Limb (tissue), 2 donors: ENCODE measurements around the gene OR2T27.
"Not testable (repeated sequence)": the region's sequence is repeated elsewhere in the genome, so short reads cannot be mapped to it uniquely, and the experiment has no call there.

Source experiments
- DNase-seq, 2 donors: peaks; one replicate each; pipeline ENCODE4 v3.0.0-alpha.2; 2016; ENCODE audit errors: extremely low spot score in 2 of 2

The OR2T27 gene

DNA sequence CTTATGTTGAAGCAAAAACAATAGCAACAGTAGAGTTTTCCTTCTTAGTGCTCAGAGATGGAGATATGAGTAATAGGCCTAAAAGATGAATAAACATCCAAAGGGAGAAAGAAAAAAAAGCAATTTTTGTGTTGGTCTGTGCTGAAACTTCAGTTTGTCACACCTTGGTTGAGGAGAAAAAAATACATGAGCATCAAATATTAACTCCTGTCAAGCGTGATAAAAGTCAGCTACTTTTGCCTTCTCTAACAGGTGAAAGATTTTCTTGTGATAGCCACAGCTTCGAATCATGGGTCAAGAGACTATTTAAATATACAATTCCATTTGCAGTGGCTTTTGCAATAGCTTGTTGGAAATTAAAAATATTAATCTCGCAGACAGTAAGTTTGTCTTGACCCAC, 14.4 kb downstream of the OR2T27 start:
- not testable (repeated sequence) for DNase-seq

DNA sequence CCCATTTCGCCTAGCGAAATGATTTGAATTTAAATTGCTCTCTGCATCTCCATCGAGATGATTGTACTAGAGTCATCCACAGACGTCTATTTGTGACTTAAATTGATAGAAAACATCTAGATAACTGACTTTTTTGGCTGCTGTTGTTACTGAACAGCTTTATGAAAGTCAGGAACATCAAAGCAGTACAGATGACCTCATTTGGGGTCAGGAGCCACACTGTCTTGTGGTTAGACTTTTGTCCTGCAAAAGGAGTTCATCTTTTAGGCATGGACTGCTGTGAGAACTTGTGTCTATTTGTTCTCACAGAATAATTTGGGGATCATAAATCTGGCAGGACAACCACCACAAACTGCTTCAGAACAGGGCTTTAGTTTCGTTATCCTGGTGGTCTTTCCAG, 15.7 kb downstream of the OR2T27 start:
- DNase-seq, result not testable (repeated sequence)

DNA sequence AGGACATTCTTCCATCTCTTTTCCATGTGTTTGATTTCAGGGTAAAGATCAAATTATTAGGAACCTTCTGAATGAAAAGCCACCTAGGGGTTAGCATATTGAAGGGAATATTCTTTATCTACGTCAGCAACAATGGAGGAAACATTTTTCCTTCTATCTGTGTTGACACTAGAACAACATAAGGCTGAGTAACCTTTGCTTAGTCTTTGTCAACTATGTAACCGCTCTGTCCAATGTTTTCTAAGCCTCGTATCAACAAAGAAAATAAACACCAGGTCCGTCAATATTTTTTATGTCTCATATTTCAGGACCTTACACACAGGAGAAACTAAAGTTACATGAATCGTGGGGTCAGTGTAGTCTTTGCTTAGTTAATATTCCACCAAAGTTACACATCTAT, 18.7 kb downstream of the OR2T27 start:
- DNase-seq, result not testable (repeated sequence)

DNA sequence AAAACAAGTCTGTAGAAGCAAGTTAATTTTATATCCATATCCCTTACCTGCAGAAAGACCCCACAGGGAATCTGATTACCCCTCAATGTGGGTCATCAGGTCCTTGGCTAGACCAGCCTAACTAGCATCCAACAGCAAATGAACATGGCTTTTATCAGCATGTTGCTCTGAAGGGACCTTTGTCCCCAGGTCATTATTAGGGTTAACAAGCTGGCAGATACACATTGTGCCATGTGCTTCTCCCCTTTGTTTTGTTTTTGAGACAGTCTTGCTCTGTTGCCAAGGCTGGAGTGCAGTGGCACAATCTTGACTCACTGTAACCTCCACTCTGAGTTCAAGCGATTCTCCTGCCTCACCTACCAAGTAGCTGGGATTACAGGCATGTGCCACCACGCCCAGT, 20.3 kb downstream of the OR2T27 start, which contains the start of gene OR2T11:
Gene OR2T11, minus strand, starts transcription at position 101 of the 400 bp plus-strand sequence. CDS start 7,963 bp downstream, outside the sequence.
- not testable (repeated sequence) for DNase-seq

DNA sequence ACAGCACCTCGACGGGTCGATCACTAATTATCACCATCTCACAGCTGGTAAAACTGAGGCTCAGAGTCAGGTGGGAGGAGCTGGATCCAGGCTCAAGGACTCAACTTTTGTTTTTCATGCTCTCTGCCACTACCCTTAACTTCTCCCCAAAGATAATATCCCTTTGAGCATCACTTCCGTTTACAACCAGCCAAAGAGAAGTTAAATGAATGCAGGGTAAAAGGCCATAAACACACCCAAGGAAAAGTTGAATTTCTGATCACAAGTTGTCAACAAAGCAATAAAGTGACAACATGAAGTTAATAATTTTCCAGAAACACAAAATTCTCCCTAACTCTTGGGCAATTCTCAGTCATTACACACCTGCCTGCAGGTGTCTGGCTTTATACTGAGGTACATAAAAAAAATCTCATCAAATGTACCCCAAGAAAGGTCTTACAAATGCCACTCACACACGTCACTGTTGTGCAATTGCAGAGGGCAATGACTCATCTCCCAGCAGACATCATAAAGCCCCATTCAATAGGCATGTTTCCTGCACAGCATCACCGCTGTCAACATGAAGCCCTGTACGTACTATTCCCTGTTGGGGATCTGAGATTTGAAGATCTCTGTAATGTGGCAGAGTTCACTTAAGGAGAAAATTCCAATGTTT, 23.8 kb downstream of the OR2T27 start:
- DNase-seq, result no peak

DNA sequence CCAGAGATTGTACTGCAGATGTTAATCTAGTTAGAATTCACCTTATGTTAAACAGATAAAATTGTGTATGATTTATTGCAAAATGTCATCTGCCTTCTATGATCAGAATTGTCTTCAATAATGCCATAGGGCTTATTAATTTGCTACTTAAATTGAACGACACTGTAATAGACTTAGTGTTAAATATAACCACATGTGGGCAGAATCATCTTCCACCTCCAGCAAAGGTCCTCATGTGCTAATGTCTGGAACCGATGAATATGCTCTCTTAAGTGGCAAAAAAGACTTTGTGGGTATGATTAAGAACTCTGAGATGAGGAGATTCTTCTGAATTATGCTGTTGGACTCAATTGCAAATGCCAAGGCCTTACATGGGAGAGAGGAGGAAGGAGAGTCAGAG, 24.8 kb downstream of the OR2T27 start:
- DNase-seq, result no peak

DNA sequence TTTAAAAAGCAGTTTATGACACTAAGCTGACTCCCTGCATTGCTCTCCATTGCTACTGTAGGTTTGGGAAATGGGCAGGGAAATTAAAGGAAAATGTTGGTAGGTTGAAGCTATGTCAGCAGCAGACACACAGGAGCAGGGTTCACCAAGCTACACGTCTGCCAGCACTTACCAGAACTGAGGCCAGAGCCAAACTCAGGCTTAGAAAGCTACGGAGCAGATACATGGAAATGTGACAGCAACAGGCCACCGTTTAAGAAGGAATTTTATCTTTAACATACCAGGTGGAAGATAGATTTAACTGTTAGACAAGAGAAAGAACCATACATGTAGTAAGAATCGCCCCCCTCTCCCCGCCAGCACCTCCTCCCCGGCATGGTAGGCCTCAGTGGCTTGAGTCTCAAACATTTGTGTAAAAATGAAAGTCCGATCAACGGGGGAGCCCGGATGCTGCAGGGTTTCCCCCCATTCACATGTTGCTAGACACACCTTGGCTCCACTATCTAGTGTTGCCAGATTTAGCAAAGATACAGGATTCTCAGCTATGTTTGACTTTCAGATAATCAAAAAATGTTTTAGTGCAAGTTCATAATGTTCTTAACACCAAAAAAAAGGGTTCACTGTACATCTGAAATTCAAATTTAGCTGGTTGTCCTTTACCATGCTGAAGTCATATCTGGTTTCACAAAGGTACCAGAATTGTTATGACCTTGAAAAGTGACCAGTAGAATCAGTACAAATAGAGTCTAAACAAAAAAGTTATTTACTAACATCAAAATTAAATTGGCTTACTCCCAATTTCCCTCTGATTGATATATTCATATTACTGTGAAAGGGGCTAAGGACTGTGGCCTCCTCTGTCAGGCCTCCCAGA, 27.1 kb downstream of the OR2T27 start:
- no peak for DNase-seq

DNA sequence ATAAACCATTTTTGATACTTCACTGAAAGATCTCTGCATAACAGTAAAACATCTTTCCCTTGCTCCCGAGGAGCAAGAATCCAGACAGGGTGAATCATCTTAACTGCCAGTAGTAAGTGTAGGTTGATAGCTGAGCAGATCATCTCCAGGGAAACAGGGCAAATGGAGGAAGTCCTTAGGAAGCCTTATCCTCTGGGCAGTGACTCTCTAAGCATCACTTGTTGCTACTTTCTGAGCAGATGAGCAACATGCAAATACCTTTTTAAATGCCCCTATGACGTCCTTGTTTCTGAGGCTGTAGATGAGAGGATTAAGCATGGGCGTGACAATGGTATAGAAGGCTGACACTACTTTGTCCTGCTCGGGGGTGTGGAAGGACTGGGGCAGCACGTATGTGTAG, 29.4 kb downstream of the OR2T27 start:
- no peak for DNase-seq

DNA sequence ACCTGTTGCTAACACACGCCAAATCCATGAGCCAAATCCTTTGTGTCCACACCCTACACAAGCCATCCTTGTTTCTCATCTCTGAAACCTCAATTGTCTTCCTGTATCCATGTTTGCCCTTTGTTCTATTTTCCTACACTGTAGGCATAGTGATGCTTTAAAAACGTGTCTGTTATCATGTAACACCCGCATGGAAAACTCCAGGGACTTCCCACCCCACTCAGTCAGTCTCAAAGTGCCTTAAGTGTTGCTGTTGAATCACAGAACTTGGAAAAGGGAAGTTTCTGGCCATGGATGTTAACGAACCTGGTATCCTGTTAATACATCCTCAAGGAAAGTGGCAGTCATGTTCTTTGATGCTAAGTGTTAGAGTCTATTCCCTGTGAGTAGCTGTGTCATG, 30.2 kb downstream of the OR2T27 start:
- no peak for DNase-seq

DNA sequence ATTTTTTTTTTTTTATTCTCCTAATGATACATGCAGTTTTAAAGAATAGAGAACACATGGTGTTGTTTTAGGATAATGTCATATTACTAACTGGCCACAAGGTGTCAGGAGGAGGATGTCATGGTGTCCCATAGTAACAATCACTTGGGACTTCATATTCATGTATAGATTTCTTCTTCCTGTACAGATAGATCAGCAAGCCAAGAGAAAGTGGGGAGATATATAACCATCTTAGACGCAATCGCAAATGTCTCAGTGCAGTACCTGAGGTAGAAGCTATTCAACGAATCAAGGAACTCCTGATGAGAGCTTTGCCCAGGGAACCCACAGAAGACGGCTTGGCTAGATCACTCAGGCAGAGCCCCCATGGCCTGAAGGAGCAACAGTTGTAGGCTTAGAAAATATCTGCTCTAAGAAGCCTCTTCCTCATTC, 32.7 kb downstream of the OR2T27 start:
- no peak for DNase-seq

DNA sequence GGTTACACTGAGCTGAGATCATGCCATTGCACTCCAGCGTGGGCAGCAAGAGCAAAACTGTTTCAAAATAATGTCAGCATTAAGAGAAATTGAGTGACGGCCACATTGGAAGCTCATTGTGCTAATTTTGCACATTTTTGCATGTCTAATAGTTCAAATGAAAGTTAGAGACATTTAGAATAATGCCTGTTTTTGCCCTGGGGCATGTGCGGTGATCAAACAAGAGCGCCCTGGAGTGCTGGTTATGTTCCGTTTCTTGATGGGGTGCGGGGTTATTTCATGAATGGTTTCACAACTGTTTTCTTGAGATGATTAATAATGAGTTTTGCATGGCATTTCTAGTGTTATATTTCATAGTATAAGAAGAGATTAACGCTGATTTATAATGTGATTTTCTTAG, 33.6 kb downstream of the OR2T27 start:
- DNase-seq, result no peak

DNA sequence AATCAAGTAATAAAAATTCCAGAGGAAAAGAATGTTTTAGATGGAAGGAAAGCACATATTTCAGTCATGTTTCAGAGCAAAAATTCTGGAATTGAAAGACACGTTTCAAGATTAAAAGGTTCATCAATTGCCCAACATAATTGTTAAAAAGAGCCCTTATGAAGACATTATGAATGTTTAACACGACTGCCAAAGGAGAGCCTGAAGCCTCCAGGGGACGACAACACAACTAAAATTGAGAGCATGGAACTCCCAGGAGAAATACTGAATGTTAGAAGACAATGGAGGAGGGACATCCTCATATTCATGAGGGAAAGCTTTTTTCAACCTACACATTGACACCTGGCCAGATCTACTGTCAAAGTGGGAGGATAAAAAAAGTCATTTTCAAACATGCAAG, 36.5 kb downstream of the OR2T27 start:
- no peak for DNase-seq

DNA sequence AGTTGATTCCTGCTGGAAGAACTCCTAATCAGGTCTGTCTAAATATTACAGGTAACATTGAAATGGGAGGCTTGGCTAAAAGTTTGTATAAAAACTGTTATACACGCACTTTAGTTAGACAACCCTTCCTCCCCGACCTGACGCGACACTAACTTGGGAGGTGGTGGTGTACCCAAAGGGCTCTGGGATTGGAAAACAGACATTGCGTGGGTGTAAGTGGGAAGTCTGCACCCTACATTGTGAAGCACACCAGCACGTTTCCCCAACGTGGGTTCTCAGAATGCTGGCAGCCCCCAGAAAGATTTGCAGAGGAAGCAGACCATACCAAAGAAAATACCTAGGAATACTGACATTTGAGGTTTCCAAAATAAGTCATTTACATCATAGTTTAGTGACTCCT, 37.2 kb downstream of the OR2T27 start:
- DNase-seq, result no peak

DNA sequence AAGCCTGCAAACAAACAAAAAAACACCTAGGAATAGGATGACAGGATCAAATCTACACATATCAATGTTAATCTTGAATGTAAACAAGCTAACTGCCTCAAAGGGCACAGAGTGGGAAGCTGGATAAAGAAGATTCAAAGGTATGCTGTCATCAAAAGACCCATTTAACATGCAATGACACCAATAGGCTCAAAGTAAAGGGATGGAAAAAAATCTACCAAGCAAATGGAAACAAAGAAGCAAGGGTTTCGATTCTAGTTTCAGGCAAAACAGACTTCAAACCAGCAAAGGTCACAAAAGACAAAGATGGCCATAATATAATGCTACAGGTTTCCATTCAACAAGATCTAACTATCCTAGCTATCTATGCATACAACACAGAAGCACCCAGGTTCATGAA, 41.6 kb downstream of the OR2T27 start:
- no peak for DNase-seq

DNA sequence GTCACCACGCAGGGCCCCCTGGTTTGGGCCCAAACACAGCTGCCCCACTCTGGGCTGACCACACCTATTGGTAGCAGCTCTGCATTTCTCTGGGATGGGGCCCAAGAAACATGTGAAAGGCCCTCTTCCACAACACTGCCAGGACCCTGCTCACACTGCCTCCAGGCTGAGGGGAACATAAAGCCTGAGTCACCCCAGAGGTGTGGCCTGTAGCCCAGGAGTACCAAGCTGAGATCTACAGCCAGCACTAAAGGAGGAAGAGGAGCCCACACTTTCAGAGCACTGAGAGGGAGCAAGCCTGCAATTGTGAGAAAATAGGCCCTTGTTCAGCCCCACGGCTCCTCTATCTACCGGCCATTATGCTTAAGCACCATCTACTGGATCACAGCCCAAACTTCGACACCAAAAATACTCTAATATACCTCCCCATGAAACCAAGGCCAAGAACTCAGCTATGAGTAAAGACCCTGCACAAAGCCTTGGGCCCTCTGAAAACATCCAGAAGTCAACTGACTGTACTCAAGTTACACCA, 43.4 kb downstream of the OR2T27 start:
- DNase-seq, result no peak

DNA sequence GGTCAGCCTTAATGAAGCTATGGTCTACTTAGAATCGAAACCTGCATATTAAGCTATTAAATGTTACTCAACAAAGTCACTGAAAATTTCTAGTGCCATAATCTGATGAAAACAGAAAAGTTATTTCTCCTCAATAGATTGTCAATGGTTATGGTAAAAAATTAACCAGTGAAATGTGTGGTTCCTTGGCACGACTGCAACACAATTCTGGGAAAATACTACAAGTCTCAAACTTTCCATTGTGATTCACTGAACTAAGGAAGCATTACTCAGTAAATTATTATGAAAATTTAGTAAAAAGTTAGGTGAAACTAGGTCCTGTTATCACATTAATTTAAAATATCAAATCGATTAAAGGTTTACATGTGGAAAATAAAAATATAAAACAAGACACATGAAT, 45.0 kb downstream of the OR2T27 start:
- DNase-seq, result no peak
